WTC11 (cell line): ENCODE data around the gene PRSS33.

Source experiments
- ATF2 ChIP-seq: sonication (generic); formaldehyde crosslinking; IDR thresholded peaks from 2 replicates; pipeline ENCODE4 v1.8.1; 2022; ENCODE audit warnings: low read depth, missing genetic modification reagents, borderline replicate concordance
- CREB1 ChIP-seq: sonication (generic); formaldehyde crosslinking; IDR thresholded peaks from 2 replicates; pipeline ENCODE4 v1.8.0; 2023; ENCODE audit warnings: mild to moderate bottlenecking, missing genetic modification reagents
- CTCF ChIP-seq: fragments of 200-600 bp; IDR thresholded peaks from 2 replicates; pipeline ENCODE4 v1.8.0; 2022; ENCODE audit warnings: antibody characterized with exemption
- JUN ChIP-seq: sonication (generic); formaldehyde crosslinking; IDR thresholded peaks from 2 replicates; pipeline ENCODE4 v1.8.0; 2023; ENCODE audit warnings: mild to moderate bottlenecking, missing genetic modification reagents
- NR3C1 ChIP-seq: sonication (generic); formaldehyde crosslinking; conservative IDR thresholded peaks from 2 replicates; pipeline ENCODE4 v1.8.1; 2023; ENCODE audit warnings: low read depth, mild to moderate bottlenecking, missing genetic modification reagents
- SMAD4 ChIP-seq: sonication (generic); formaldehyde crosslinking; IDR thresholded peaks from 2 replicates; pipeline ENCODE4 v1.8.0; 2022; ENCODE audit warnings: mild to moderate bottlenecking, missing genetic modification reagents
- TCF7 ChIP-seq: sonication (generic); formaldehyde crosslinking; IDR thresholded peaks from 2 replicates; pipeline ENCODE4 v1.8.0; 2022; ENCODE audit warnings: mild to moderate bottlenecking, low read depth, missing genetic modification reagents, moderate library complexity
- USF2 ChIP-seq: sonication (generic); formaldehyde crosslinking; IDR thresholded peaks from 2 replicates; pipeline ENCODE4 v1.8.1; 2023; ENCODE audit warnings: mild to moderate bottlenecking, missing genetic modification reagents, moderate library complexity
- ZNF138 ChIP-seq: sonication (generic); formaldehyde crosslinking; conservative IDR thresholded peaks from 2 replicates; pipeline ENCODE4 v1.8.1; 2022; ENCODE audit warnings: mild to moderate bottlenecking, moderate library complexity, missing genetic modification reagents
- ZNF263 ChIP-seq: sonication (generic); formaldehyde crosslinking; IDR thresholded peaks from 2 replicates; pipeline ENCODE4 v1.8.1; 2022; ENCODE audit warnings: low read depth, mild to moderate bottlenecking, moderate library complexity, missing genetic modification reagents
- ZNF425 ChIP-seq: fragments of 250-450 bp; sonication (Bioruptor Pico); conservative IDR thresholded peaks from 2 replicates; pipeline ENCODE4 v1.9.0; 2021; ENCODE audit warnings: mild to moderate bottlenecking
- ZNF671 ChIP-seq: fragments of 250-450 bp; sonication (Bioruptor Pico); IDR thresholded peaks from 2 replicates; pipeline ENCODE4 v1.8.0; 2021; ENCODE audit warnings: mild to moderate bottlenecking

- TF ChIP-seq TCF7 (CRISPR knock-in tag) (no peak), ZNF671 (CRISPR knock-in tag) (no peak), ATF2 (CRISPR knock-in tag) (no peak), CREB1 (no peak), CTCF (no peak), ZNF263 (CRISPR knock-in tag) (no peak), NR3C1 (CRISPR knock-in tag) (no peak), JUN (CRISPR knock-in tag) (no peak), ZNF138 (CRISPR knock-in tag) (no peak), ZNF425 (CRISPR knock-in tag) (no peak), SMAD4 (no peak), USF2 (CRISPR knock-in tag) (no peak)
Measured at GRCh38 chr16:2809149-2809760, 21.9 kb upstream of the PRSS33 start.
